Retinal pigment epithelial cell (primary cell): Measurements from ENCODE around the gene ARL4A.

ENCODE experiments used
- DNase-seq: peaks from one replicate; pipeline ENCODE4 v3.0.0-alpha.2; 2010; ENCODE audit warnings: low read depth
- H3K4me3 ChIP-seq: 2 replicates; pipeline ENCODE4 v1.5.1; 2011; ENCODE audit warnings: mild to moderate bottlenecking, low read length, control low read depth, moderate library complexity
- TF ChIP-seq, protein P1 (sequence below): conservative IDR thresholded peaks from 2 replicates; pipeline ENCODE4 v1.5.1; 2011; ENCODE audit warnings: low read depth, low read length, control low read depth, inconsistent platforms

The ARL4A gene

DNA sequence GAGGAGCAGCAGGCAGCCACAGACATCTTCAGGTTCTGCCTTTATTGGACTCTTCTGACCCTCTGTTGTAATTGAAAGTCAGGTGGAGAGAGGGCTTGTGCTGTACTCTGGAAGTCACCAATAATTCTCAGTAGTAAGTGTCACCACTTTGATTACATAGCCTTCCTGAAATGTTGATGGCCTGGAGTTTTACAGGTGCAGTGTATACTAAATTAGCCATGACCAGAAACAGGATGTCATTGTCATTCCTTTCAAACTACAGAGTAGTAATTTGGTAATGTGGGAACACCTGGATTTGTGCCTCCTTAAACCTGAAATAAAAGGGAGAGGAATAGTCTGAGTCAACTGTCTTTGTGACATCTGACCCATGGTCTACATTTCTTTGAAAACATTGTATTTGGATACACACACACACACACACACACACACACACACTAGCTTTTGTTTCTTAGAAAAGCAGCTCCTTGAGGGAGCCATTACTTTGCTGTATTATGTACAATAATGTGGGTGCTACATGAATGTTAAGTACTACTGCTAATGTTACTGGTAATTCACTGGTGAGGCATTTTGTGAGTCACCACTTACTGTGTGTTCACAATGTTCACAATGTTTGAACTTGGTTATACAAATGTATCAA lies 19.6 kb downstream of the ARL4A start:
- TF ChIP-seq, protein P1, sequence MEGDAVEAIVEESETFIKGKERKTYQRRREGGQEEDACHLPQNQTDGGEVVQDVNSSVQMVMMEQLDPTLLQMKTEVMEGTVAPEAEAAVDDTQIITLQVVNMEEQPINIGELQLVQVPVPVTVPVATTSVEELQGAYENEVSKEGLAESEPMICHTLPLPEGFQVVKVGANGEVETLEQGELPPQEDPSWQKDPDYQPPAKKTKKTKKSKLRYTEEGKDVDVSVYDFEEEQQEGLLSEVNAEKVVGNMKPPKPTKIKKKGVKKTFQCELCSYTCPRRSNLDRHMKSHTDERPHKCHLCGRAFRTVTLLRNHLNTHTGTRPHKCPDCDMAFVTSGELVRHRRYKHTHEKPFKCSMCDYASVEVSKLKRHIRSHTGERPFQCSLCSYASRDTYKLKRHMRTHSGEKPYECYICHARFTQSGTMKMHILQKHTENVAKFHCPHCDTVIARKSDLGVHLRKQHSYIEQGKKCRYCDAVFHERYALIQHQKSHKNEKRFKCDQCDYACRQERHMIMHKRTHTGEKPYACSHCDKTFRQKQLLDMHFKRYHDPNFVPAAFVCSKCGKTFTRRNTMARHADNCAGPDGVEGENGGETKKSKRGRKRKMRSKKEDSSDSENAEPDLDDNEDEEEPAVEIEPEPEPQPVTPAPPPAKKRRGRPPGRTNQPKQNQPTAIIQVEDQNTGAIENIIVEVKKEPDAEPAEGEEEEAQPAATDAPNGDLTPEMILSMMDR, result no peak
- no peak overlapping the region for H3K4me3 ChIP-seq
- no peak for DNase-seq

DNA sequence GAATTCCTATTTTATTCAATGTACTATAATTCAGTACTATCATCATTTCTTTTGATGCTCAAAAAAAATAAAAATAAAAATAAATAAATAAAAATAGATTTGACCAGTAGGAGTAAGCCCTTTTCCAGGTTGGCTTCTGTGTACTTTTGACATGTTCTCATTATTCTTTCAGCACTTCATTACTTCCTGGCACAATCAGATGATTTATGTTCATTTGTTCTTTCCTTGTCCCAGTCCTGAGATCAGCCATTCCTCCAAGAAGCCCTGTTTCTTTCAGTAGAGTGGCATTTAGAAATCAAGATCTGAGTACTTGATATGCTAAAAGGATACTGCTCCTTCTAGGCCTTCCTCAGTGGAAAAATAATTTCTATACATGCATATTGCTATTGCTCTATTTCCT lies 20.9 kb downstream of the ARL4A start:
- TF ChIP-seq, protein P1, result no peak
- DNase-seq, result no peak
- H3K4me3 ChIP-seq, result no peak overlapping the region

DNA sequence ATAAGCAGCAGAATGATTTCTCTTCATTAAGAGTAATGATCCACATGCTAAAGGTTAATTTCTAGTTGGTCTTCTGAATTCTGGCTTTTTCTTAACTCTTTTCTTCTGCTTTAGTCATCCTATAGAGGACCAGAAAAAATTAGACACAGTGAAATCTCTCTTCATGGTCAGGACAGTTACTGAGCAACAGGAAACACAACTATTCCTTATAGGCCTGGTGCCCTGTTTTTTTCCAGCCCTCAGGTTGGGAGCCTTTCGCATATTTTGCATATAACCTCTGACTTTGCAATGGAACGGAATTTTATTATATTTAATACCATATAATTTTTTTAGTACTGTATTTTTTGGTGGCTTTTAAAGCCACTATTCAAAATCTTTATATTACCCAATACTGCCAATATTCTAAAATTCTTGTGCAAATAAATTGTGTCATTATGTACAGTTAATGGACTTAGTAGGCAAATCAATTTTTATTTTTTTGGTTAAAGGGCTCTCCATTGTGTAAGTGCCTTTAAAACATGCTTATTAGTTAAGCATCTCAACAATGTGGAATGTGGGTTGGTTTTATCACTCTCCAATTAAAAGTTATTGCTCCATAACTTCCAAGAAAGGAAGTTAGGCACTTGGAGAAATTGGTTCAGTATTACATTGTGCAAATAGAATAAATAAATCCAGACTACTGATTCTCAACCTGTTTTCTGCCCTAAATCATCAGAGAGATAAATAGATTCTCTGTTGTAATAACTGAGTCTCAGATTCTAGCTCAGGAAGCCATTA lies 22.5 kb downstream of the ARL4A start:
- DNase-seq, result peak; percentile 74
- TF ChIP-seq, protein P1, result no peak
- H3K4me3 ChIP-seq, result no peak overlapping the region

DNA sequence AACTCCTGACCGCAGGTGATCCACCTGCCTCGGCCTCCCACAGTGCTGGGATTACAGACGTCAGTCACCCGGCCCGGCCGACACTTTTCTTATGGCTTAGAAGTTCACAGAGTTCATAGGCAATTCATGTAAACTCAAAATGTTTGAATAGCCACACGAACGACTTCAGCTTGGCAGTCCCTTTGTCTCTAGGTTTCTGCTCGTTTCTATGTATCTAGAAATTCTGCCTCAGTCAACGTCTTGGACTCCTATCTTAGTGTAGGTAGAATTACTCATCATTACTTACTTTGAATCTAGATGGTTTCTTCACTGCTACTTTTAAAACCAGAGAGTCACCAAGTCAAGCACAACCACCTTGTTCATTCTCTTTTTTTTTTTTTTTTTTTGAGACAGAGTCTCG lies 23.7 kb downstream of the ARL4A start:
- TF ChIP-seq, protein P1, result no peak
- no peak for DNase-seq
- no peak overlapping the region for H3K4me3 ChIP-seq

DNA sequence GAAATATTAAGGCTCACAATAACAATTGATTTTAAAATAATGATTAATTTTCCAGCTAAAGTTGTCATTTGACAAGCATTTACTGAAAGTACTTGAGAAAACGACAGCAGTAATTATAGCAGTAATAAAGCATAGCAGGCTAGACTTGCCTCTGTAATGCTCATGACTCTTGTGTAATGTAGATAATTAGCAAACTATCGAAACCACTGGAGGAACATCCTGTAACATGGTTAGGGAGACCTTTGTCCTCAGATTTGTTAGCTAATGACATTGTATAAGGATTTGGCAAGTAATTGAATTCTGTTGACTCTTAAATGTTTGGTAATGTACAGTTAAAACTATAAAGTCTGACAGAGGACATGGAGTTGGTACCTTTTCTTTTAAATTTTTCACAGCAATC lies 24.8 kb downstream of the ARL4A start:
- no peak overlapping the region for H3K4me3 ChIP-seq
- TF ChIP-seq, protein P1, result no peak
- DNase-seq, result no peak

DNA sequence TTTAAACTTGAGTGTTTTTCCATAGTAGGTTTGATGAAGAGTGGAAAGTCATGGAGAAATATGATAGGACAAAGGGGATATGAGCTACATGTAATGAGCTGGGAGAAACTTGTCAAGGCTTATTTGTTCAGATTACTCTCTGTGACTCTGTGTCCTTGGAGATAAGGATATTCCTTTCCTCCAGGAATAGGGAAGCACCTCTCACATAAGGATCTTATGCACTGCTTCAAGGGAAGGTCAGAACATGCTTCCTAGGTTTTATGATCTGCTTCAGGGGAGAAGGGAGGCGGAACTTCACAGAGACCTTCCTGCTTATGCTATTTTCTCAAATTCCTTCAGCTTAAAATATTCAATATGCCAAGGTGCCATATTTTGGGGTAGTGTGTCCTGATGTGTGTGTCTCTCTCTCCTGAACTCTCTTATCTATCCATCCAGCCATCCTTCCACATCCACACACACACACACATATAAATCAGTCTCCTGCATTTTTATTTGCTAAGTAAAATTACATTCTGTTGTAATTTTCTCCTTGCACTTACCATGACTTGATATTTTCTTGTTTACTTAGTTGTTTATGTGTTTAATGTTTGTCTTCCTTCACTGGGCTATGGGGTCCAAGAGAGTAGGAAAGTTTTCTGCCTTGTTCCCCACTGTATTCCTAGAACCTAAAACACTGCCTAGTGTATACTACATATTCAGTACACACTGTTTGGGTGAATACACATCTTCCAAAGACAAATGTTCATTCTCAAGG lies 26.4 kb downstream of the ARL4A start:
- no peak overlapping the region for H3K4me3 ChIP-seq
- DNase-seq, result no peak
- TF ChIP-seq, protein P1, result no peak
